Lower leg skin (tissue), 3 donors: ENCODE measurements around the gene CISH.

ENCODE experiments used
- CTCF ChIP-seq, 3 donors: fragments of 450-650 bp; IDR thresholded peaks; one replicate each; pipeline ENCODE4 v1.5.1; 2016; ENCODE audit warnings: antibody characterized with exemption in 3 of 3, mild to moderate bottlenecking in 3 of 3, moderate library complexity in 2 of 3
- POLR2A ChIP-seq, 2 donors: fragments of 450-650 bp; IDR thresholded peaks; one replicate each; pipeline ENCODE4 v1.6.1; 2016 to 2017; ENCODE audit warnings: antibody characterized with exemption in 2 of 2, mild to moderate bottlenecking in 1 of 2, moderate library complexity in 1 of 2

GRCh38 chr3:50585919-50586762 is 25.4 kb downstream of the CISH start:
- TF ChIP-seq CTCF (IDR thresholded peaks at IDR 0.05) (no peak), POLR2A (IDR thresholded peaks at IDR 0.05) (no peak)
